H9 (cell line): Measurements from ENCODE around the gene ISX. TPM values are rescaled to one million over a fixed set of nuclear protein-coding genes. Genes with fewer than 3 reads are reported as not detected.

Experiments used
- DNase-seq: peaks from one replicate; pipeline ENCODE4 v3.0.0-alpha.2; 2017
- H2AFZ ChIP-seq: one replicate; pipeline ENCODE4 v1.6.1; 2013; ENCODE audit warnings: mild to moderate bottlenecking, low read length, control low read depth, moderate library complexity
- H2AK5ac ChIP-seq: 2 replicates; pipeline ENCODE4 v1.6.1; 2013; ENCODE audit warnings: low read length, control low read depth, mixed read lengths; ENCODE audit not compliant: insufficient read length
- H2BK120ac ChIP-seq: one replicate; pipeline ENCODE4 v1.6.1; 2013; ENCODE audit warnings: low read depth, mild to moderate bottlenecking, low read length, control low read depth, inconsistent platforms; ENCODE audit not compliant: poor library complexity, severe bottlenecking
- H2BK12ac ChIP-seq: 2 replicates; pipeline ENCODE4 v1.6.1; 2013; ENCODE audit warnings: low read length, control low read depth, mixed read lengths, low read depth; ENCODE audit not compliant: insufficient read length
- H2BK15ac ChIP-seq: 2 replicates; pipeline ENCODE4 v1.6.1; 2013; ENCODE audit warnings: low read depth, low read length, control low read depth
- H2BK20ac ChIP-seq: one replicate; pipeline ENCODE4 v1.6.1; 2013; ENCODE audit warnings: low read depth, mild to moderate bottlenecking, low read length, control low read depth, inconsistent platforms; ENCODE audit not compliant: poor library complexity, severe bottlenecking
- H2BK5ac ChIP-seq: 2 replicates; pipeline ENCODE4 v1.6.1; 2013; ENCODE audit warnings: low read length, control low read depth, mixed read lengths; ENCODE audit not compliant: insufficient read length
- H3K14ac ChIP-seq: 2 replicates; pipeline ENCODE4 v1.6.1; 2013; ENCODE audit warnings: low read length, control low read depth; ENCODE audit not compliant: insufficient read depth
- H3K18ac ChIP-seq: 2 replicates; pipeline ENCODE4 v1.6.1; 2013; ENCODE audit warnings: low read depth, mild to moderate bottlenecking, mixed read lengths, low read length, control low read depth; ENCODE audit not compliant: insufficient read length
- H3K23ac ChIP-seq: 2 replicates; pipeline ENCODE4 v1.6.1; 2013; ENCODE audit warnings: low read length, control low read depth, mixed read lengths, low read depth; ENCODE audit not compliant: insufficient read length
- H3K23me2 ChIP-seq: 2 replicates; pipeline ENCODE4 v1.6.1; 2013; ENCODE audit warnings: low read depth, mild to moderate bottlenecking, mixed read lengths, low read length, control low read depth; ENCODE audit not compliant: insufficient read length, poor library complexity, severe bottlenecking
- H3K27ac ChIP-seq: 2 replicates; pipeline ENCODE4 v1.5.1; 2013; ENCODE audit warnings: low read length, control low read depth, mixed read lengths, low read depth; ENCODE audit not compliant: insufficient read length
- H3K27me3 ChIP-seq: 2 replicates; pipeline ENCODE4 v1.6.1; 2013; ENCODE audit warnings: low read length, control low read depth, inconsistent platforms; ENCODE audit not compliant: insufficient read depth
- H3K4ac ChIP-seq: 2 replicates; pipeline ENCODE4 v1.6.1; 2013; ENCODE audit warnings: low read depth, mild to moderate bottlenecking, control low read depth, inconsistent platforms, low read length, moderate library complexity
- H3K4me1 ChIP-seq: 2 replicates; pipeline ENCODE4 v1.6.1; 2013; ENCODE audit warnings: low read length, control low read depth, inconsistent platforms; ENCODE audit not compliant: insufficient read depth
- H3K4me2 ChIP-seq: 2 replicates; pipeline ENCODE4 v1.6.1; 2013; ENCODE audit warnings: low read length, control low read depth, mixed read lengths; ENCODE audit not compliant: insufficient read length, insufficient read depth
- H3K56ac ChIP-seq: 2 replicates; pipeline ENCODE4 v1.6.1; 2013; ENCODE audit warnings: low read depth, mild to moderate bottlenecking, mixed read lengths, low read length, control low read depth; ENCODE audit not compliant: insufficient read length
- H3K79me1 ChIP-seq: 2 replicates; pipeline ENCODE4 v1.6.1; 2013; ENCODE audit warnings: low read depth, mild to moderate bottlenecking, moderate library complexity, low read length, control low read depth, inconsistent platforms; ENCODE audit not compliant: insufficient read depth, poor library complexity, severe bottlenecking
- H3K79me2 ChIP-seq: 2 replicates; pipeline ENCODE4 v1.6.1; 2013; ENCODE audit warnings: low read length, control low read depth, inconsistent platforms; ENCODE audit not compliant: insufficient read depth
- H3K9ac ChIP-seq: 2 replicates; pipeline ENCODE4 v1.6.1; 2013; ENCODE audit warnings: low read length, control low read depth, mixed read lengths; ENCODE audit not compliant: insufficient read length; ENCODE audit errors: extremely low read depth
- H3K9me3 ChIP-seq: one replicate; pipeline ENCODE4 v1.6.1; 2013; ENCODE audit warnings: low read depth, low read length, inconsistent platforms; ENCODE audit not compliant: control insufficient read depth
- H3T11ph ChIP-seq: one replicate; pipeline ENCODE4 v1.6.1; 2013; ENCODE audit warnings: mild to moderate bottlenecking, low read length, control low read depth, inconsistent platforms
- H4K20me1 ChIP-seq: one replicate; pipeline ENCODE4 v1.6.1; 2013; ENCODE audit not compliant: control insufficient read depth, insufficient read length, insufficient read depth
- H4K5ac ChIP-seq: 2 replicates; pipeline ENCODE4 v1.6.1; 2013; ENCODE audit warnings: low read depth, mild to moderate bottlenecking, mixed read lengths, low read length, control low read depth; ENCODE audit not compliant: insufficient read length
- H4K8ac ChIP-seq: replicated peaks from 2 replicates; pipeline ENCODE4 v1.6.1; 2013; ENCODE audit warnings: low read length, control low read depth, mixed read lengths, low read depth; ENCODE audit not compliant: insufficient read length
- H4K91ac ChIP-seq: 2 replicates; pipeline ENCODE4 v1.6.1; 2013; ENCODE audit warnings: low read depth, mild to moderate bottlenecking, moderate library complexity, mixed read lengths, low read length, control low read depth; ENCODE audit not compliant: insufficient read length
- H3K27ac Mint-ChIP-seq, 3 experiments: 2 replicates in 2 of 3; 3 replicates in 1 of 3; pipeline ENCODE4 v1.8.0; 2020 to 2021; ENCODE audit warnings: mixed read lengths in 3 of 3, mild to moderate bottlenecking in 1 of 3, moderate library complexity in 1 of 3
- H3K27me3 Mint-ChIP-seq: 2 replicates; pipeline ENCODE4 v1.8.0; 2021; ENCODE audit warnings: low read depth, mild to moderate bottlenecking, moderate library complexity, mixed read lengths
- H3K36me3 Mint-ChIP-seq, 3 experiments: 2 replicates in 2 of 3; 3 replicates in 1 of 3; pipeline ENCODE4 v1.8.0; 2020 to 2021; ENCODE audit warnings: low read depth in 3 of 3, mixed read lengths in 3 of 3; ENCODE audit not compliant: insufficient read depth in 1 of 3
- H3K4me1 Mint-ChIP-seq, 2 experiments: 2 replicates each; pipeline ENCODE4 v1.8.0; 2020; ENCODE audit warnings: mixed read lengths in 2 of 2
- H3K4me3 Mint-ChIP-seq, 2 experiments: 2 replicates in 1 of 2; 3 replicates in 1 of 2; pipeline ENCODE4 v1.8.0; 2020 to 2021; ENCODE audit warnings: mild to moderate bottlenecking in 2 of 2, mixed read lengths in 2 of 2, moderate library complexity in 1 of 2
- H3K9me3 Mint-ChIP-seq, 2 experiments: 2 replicates in 1 of 2; 3 replicates in 1 of 2; pipeline ENCODE4 v1.8.0; 2020; ENCODE audit warnings: mild to moderate bottlenecking in 2 of 2, mixed read lengths in 2 of 2, moderate library complexity in 1 of 2
- CTCF ChIP-seq: fragments of 200-600 bp; sonication (generic); conservative IDR thresholded peaks from 3 replicates; pipeline ENCODE4 v1.8.0; 2021; ENCODE audit warnings: antibody characterized with exemption, mild to moderate bottlenecking
- WGBS: extraction: QIAGEN DNeasy Blood & Tissue Kit; methylation state at CpG from one replicate; pipeline ENCODE4 v1.1.7; 2013; ENCODE audit warnings: missing lambda C conversion rate, low lambda C conversion rate, mixed read lengths; ENCODE audit not compliant: insufficient read length; ENCODE audit errors: extremely low coverage; 5-methylcytosine and 5-hydroxymethylcytosine counted together
- total RNA-seq: library from RNA; stranded (reverse); gene quantifications from 2 replicates; pipeline ENCODE4 v1.2.1, GENCODE V29; 2021

The ISX gene
- total RNA-seq, 1 experiment from 2014 or later = not detected

GRCh38 chr22:35076630-35077029 lies 10.7 kb downstream of the ISX start:
- Histone ChIP-seq H4K91ac (no peak overlapping the region), H3K27ac (no peak overlapping the region), H2BK12ac (no peak overlapping the region), H2BK15ac (no peak overlapping the region), H3K4me1 (no peaks in the 10 kb centered on the region), H3T11ph (no peak overlapping the region), H4K8ac (no peak overlapping the region), H3K4ac (no peak overlapping the region), H3K9ac (no peak overlapping the region), H3K56ac (no peak overlapping the region), H3K14ac (no peak overlapping the region), H2BK120ac (no peak overlapping the region), H3K23me2 (no peaks in the 10 kb centered on the region), H2AFZ (no peak overlapping the region), H2BK5ac (no peak overlapping the region), H4K20me1 (no peaks in the 10 kb centered on the region), H3K27me3 (no peaks in the 10 kb centered on the region), H3K18ac (no peak overlapping the region), H3K79me1 (no peaks in the 10 kb centered on the region), H2BK20ac (no peak overlapping the region), H3K4me2 (no peak overlapping the region), H3K23ac (no peak overlapping the region), H4K5ac (no peak overlapping the region), H3K79me2 (no peaks in the 10 kb centered on the region), H2AK5ac (no peak overlapping the region), H3K9me3 (no peaks in the 10 kb centered on the region)
- H3K9me3 Mint-ChIP-seq = no peaks in the 10 kb centered on the region
- H3K4me3 Mint-ChIP-seq = no peak overlapping the region
- no peaks in the 10 kb centered on the region for H3K4me1 Mint-ChIP-seq
- no CpG with 5 or more reads among the region's 6 CpGs for WGBS
- no peaks in the 10 kb centered on the region for H3K36me3 Mint-ChIP-seq
- no peak for TF ChIP-seq CTCF
- DNase-seq = no peak
- H3K27ac Mint-ChIP-seq = no peak overlapping the region
- no peaks in the 10 kb centered on the region; the same call in none of the 2 replicates for H3K27me3 Mint-ChIP-seq
